Measurements from ENCODE around the gene FAM193A.

The FAM193A gene

GRCh38 chr4:2642968-2643367 is 106.5 kb downstream of the FAM193A start:
- Histone ChIP-seq H3K27me3 (ENCODE audit: insufficient read depth, poor library complexity, severe bottlenecking) (no peaks in the 10 kb centered on the region), H3K27ac (replicated peaks) (no peak overlapping the region), H3K4me3 (replicated peaks; ENCODE audit: insufficient read depth, low read length) (no peak overlapping the region)
- TF ChIP-seq GABPA (IDR thresholded peaks at IDR 0.05; ENCODE audit: low read depth) (no peak), POLR2AphosphoS5 (IDR thresholded peaks at IDR 0.05; ENCODE audit: low read depth) (no peak)
- DNase-seq (ENCODE audit: low read depth in 1 of 2, low spot score in 1 of 2) = no peak

- TF ChIP-seq POLR2AphosphoS5 (IDR thresholded peaks at IDR 0.05; ENCODE audit: low read depth) (no peak), CTCF (IDR thresholded peaks at IDR 0.05; ENCODE audit: insufficient read depth, low read length) (no peak), SPI1 (IDR thresholded peaks at IDR 0.05; ENCODE audit: borderline replicate concordance, low read depth) (no peak), REST (IDR thresholded peaks at IDR 0.05; ENCODE audit: insufficient replicate concordance, low read depth) (no peak), GABPA (IDR thresholded peaks at IDR 0.05; ENCODE audit: low read depth) (no peak)
- Histone ChIP-seq H3K4me3 (replicated peaks; ENCODE audit: insufficient read depth, low read length) (no peak overlapping the region), H3K27ac (replicated peaks) (no peak overlapping the region), H3K27me3 (ENCODE audit: insufficient read depth, poor library complexity, severe bottlenecking) (no peaks in the 10 kb centered on the region)
- DNase-seq (ENCODE audit: low read depth in 1 of 2, low spot score in 1 of 2) = no peak
These were observed 107.1 kb downstream of the FAM193A start for GRCh38 chr4:2643555-2643954.

GRCh38 chr4:2646396-2647149 is 110.1 kb downstream of the FAM193A start:
- Histone ChIP-seq H3K27me3 (ENCODE audit: insufficient read depth, poor library complexity, severe bottlenecking) (no peaks in the 10 kb centered on the region), H3K4me3 (replicated peaks; ENCODE audit: insufficient read depth, low read length) (no peak overlapping the region), H3K27ac (replicated peaks) (no peak overlapping the region)
- TF ChIP-seq CTCF (IDR thresholded peaks at IDR 0.05; ENCODE audit: insufficient read depth, low read length) (no peak), POLR2AphosphoS5 (IDR thresholded peaks at IDR 0.05; ENCODE audit: low read depth) (no peak)
- DNase-seq (ENCODE audit: low read depth in 1 of 2, low spot score in 1 of 2) = no peak

GRCh38 chr4:2647403-2648158 is 111.1 kb downstream of the FAM193A start:
- DNase-seq (ENCODE audit: low read depth in 1 of 2, low spot score in 1 of 2) = no peak
- H3K27me3 ChIP-seq (ENCODE audit: insufficient read depth, poor library complexity, severe bottlenecking) = no peaks in the 10 kb centered on the region
- no peak for TF ChIP-seq CTCF (IDR thresholded peaks at IDR 0.05; ENCODE audit: insufficient read depth, low read length)
- TF ChIP-seq GABPA (IDR thresholded peaks at IDR 0.05; ENCODE audit: low read depth) = no peak
- TF ChIP-seq REST (IDR thresholded peaks at IDR 0.05; ENCODE audit: insufficient replicate concordance, low read depth) = no peak
- TF ChIP-seq SPI1 (IDR thresholded peaks at IDR 0.05; ENCODE audit: borderline replicate concordance, low read depth) = no peak
- TF ChIP-seq POLR2AphosphoS5 (IDR thresholded peaks at IDR 0.05; ENCODE audit: low read depth) = no peak
- H3K4me3 ChIP-seq (replicated peaks; ENCODE audit: insufficient read depth, low read length) = no peak overlapping the region
- no peak overlapping the region for H3K27ac ChIP-seq (replicated peaks)
